HepG2 (cell line): ENCODE data around the gene STYX. TPM values are rescaled to one million over a fixed set of nuclear protein-coding genes. Genes with fewer than 3 reads are reported as not detected.

ENCODE experiments used
- DR1 ChIP-seq: sonication (generic); formaldehyde crosslinking; IDR thresholded peaks from 2 replicates; pipeline ENCODE4 v1.8.0; 2021; ENCODE audit warnings: mild to moderate bottlenecking, missing genetic modification reagents, inconsistent platforms
- EHMT2 ChIP-seq: fragments of 200-600 bp; sonication (generic); IDR thresholded peaks from 2 replicates; pipeline ENCODE4 v1.7.0; 2017; ENCODE audit warnings: antibody characterized with exemption, low read depth, low read length, borderline replicate concordance
- ETV5 ChIP-seq: IDR thresholded peaks from 2 replicates; pipeline ENCODE4 v1.6.1; 2018; ENCODE audit warnings: missing biosample characterization, missing genetic modification reagents, inconsistent platforms, borderline replicate concordance
- HNF1A ChIP-seq, 2 experiments: sonication (generic) in 1 of 2; formaldehyde crosslinking in 1 of 2; IDR thresholded peaks; 2 replicates each; pipeline versions ENCODE4 v1.4.0 to v1.6.1; 2016 to 2020; ENCODE audit warnings: borderline replicate concordance in 1 of 2, low read depth in 1 of 2, mild to moderate bottlenecking in 1 of 2, missing genetic modification reagents in 1 of 2
- HNRNPUL1 ChIP-seq: fragments of 200-400 bp; formaldehyde crosslinking; IDR thresholded peaks from 2 replicates; pipeline ENCODE4 v1.6.1; 2017; ENCODE audit warnings: low read depth, mild to moderate bottlenecking, low read length, moderate library complexity
- JDP2 ChIP-seq: sonication (generic); formaldehyde crosslinking; IDR thresholded peaks from 2 replicates; pipeline ENCODE4 v1.8.1; 2022; ENCODE audit warnings: missing genetic modification reagents, borderline replicate concordance
- KAT7 ChIP-seq: IDR thresholded peaks from 2 replicates; pipeline ENCODE4 v1.6.1; 2018; ENCODE audit warnings: borderline replicate concordance, missing compliant biosample characterization
- MLLT10 ChIP-seq: sonication (generic); formaldehyde crosslinking; IDR thresholded peaks from 2 replicates; pipeline ENCODE4 v1.4.0; 2020; ENCODE audit warnings: missing genetic modification reagents
- NFYC ChIP-seq: IDR thresholded peaks from 2 replicates; pipeline ENCODE4 v1.6.1; 2016; ENCODE audit warnings: missing genetic modification reagents, missing compliant biosample characterization
- PCBP2 ChIP-seq: fragments of 200-400 bp; formaldehyde crosslinking; optimal IDR thresholded peaks from 2 replicates; pipeline ENCODE3; 2018; ENCODE audit warnings: low read length, low read depth; ENCODE audit not compliant: poor library complexity, severe bottlenecking
- PITX1 ChIP-seq: sonication (generic); formaldehyde crosslinking; IDR thresholded peaks from 2 replicates; pipeline ENCODE4 v1.5.1; 2020; ENCODE audit warnings: mild to moderate bottlenecking, missing genetic modification reagents
- RNF2 ChIP-seq: fragments of 450-650 bp; conservative IDR thresholded peaks from 2 replicates; pipeline ENCODE4 v1.6.1; 2016; ENCODE audit warnings: low read depth
- SNRNP70 ChIP-seq: fragments of 200-400 bp; formaldehyde crosslinking; IDR thresholded peaks from 2 replicates; pipeline ENCODE4 v1.6.1; 2017; ENCODE audit warnings: mild to moderate bottlenecking, low read depth, low read length, moderate library complexity
- YEATS2 ChIP-seq: sonication (generic); formaldehyde crosslinking; IDR thresholded peaks from 2 replicates; pipeline ENCODE4 v1.4.0; 2020; ENCODE audit warnings: missing genetic modification reagents, borderline replicate concordance
- ZFP36L2 ChIP-seq: sonication (generic); formaldehyde crosslinking; IDR thresholded peaks from 2 replicates; pipeline ENCODE4 v1.4.0; 2020; ENCODE audit warnings: missing genetic modification reagents
- ZNF138 ChIP-seq: sonication (generic); formaldehyde crosslinking; IDR thresholded peaks from 2 replicates; pipeline ENCODE4 v1.5.0; 2020; ENCODE audit warnings: mild to moderate bottlenecking, low read depth, missing genetic modification reagents
- ZNF34 ChIP-seq: sonication (generic); formaldehyde crosslinking; IDR thresholded peaks from 2 replicates; pipeline ENCODE4 v1.4.0; 2020; ENCODE audit warnings: mild to moderate bottlenecking, missing genetic modification reagents, borderline replicate concordance
- ZSCAN25 ChIP-seq: sonication (generic); formaldehyde crosslinking; IDR thresholded peaks from 2 replicates; pipeline ENCODE4 v1.8.0; 2022; ENCODE audit warnings: mild to moderate bottlenecking, missing genetic modification reagents
- ZZZ3 ChIP-seq: sonication (generic); formaldehyde crosslinking; IDR thresholded peaks from 2 replicates; pipeline ENCODE4 v1.4.0; 2020; ENCODE audit warnings: missing genetic modification reagents, mild to moderate bottlenecking, borderline replicate concordance
- polyA plus RNA-seq, 8 experiments: library from polyadenylated mRNA; depleted of rRNA in 3 of 8; stranded (reverse) in 7 of 8; unstranded in 1 of 8; fragments of >200 nt; fragmentation: Illumina TruSeq in 4 of 8; extraction: Trizol in 4 of 8; gene quantifications; 2 replicates each; pipeline versions ENCODE4 v1.2.1 to v1.2.3, GENCODE V29; 2011 to 2016; ENCODE audit warnings: low read depth in 4 of 8, missing spikeins in 1 of 8, mixed read lengths in 1 of 8; ENCODE audit not compliant: insufficient read depth in 1 of 8
- total RNA-seq, 5 experiments: library from RNA; depleted of rRNA; stranded (reverse); fragments of >200 nt; fragmentation: Illumina TruSeq; extraction: Trizol; gene quantifications; 2 replicates each; pipeline ENCODE4 v1.2.3, GENCODE V29; 2016; ENCODE audit warnings: low read depth in 1 of 5
- TF ChIP-seq, protein P1 (sequence below): sonication (generic); formaldehyde crosslinking; IDR thresholded peaks from 2 replicates; pipeline ENCODE4 v1.4.0; 2020; ENCODE audit warnings: missing genetic modification reagents; ENCODE audit errors: not compliant biosample characterization
- TF ChIP-seq, protein P2 (sequence below): sonication (generic); formaldehyde crosslinking; IDR thresholded peaks from 2 replicates; pipeline ENCODE4 v1.8.0; 2022; ENCODE audit warnings: missing genetic modification reagents, mild to moderate bottlenecking, borderline replicate concordance
- TF ChIP-seq, protein P3 (sequence below): IDR thresholded peaks from 2 replicates; pipeline ENCODE4 v1.6.1; 2016; ENCODE audit warnings: missing genetic modification reagents, missing compliant biosample characterization

The STYX gene
- total and polyA plus RNA-seq, 2 of the 13 experiments (the other 11 are each of a cell fraction or from before 2014, with no cell fraction given), result 6.6 to 10.9 TPM

- TF ChIP-seq, protein P1, sequence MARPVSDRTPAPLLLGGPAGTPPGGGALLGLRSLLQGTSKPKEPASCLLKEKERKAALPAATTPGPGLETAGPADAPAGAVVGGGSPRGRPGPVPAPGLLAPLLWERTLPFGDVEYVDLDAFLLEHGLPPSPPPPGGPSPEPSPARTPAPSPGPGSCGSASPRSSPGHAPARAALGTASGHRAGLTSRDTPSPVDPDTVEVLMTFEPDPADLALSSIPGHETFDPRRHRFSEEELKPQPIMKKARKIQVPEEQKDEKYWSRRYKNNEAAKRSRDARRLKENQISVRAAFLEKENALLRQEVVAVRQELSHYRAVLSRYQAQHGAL (CRISPR knock-in tag), result no peak
- TF ChIP-seq PITX1, result peak; percentile 97
- TF ChIP-seq ZNF138 (CRISPR knock-in tag), result no peak; the same call in none of the 2 replicates
- TF ChIP-seq NFYC, result no peak
- peak; percentile 56; the same call in 1 of the 2 replicates for TF ChIP-seq DR1
- TF ChIP-seq ZFP36L2 (CRISPR knock-in tag), result peak; percentile 42; the same call in 1 of the 2 replicates
- TF ChIP-seq HNRNPUL1, result peak; percentile 78; the same call in 1 of the 2 replicates
- TF ChIP-seq KAT7, result peak; percentile 66
- TF ChIP-seq, protein P2, sequence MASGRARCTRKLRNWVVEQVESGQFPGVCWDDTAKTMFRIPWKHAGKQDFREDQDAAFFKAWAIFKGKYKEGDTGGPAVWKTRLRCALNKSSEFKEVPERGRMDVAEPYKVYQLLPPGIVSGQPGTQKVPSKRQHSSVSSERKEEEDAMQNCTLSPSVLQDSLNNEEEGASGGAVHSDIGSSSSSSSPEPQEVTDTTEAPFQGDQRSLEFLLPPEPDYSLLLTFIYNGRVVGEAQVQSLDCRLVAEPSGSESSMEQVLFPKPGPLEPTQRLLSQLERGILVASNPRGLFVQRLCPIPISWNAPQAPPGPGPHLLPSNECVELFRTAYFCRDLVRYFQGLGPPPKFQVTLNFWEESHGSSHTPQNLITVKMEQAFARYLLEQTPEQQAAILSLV (CRISPR knock-in tag), result peak; percentile 77
- no peak; the same call in 1 of the 2 replicates for TF ChIP-seq YEATS2
- no peak for TF ChIP-seq SNRNP70
- peak; percentile 66; the same call in 1 of the 2 replicates for TF ChIP-seq ETV5
- TF ChIP-seq ZSCAN25, result 0 out of 2 replicates have a peak, but pooled peaks have one; percentile 44
- TF ChIP-seq MLLT10 (CRISPR knock-in tag), result no peak
- TF ChIP-seq ZNF34 (CRISPR knock-in tag), result peak; percentile 10; the same call in 1 of the 2 replicates
- peak; percentile 94 for TF ChIP-seq RNF2
- no peak for TF ChIP-seq JDP2 (CRISPR knock-in tag)
- no peak for TF ChIP-seq PCBP2
- TF ChIP-seq ZZZ3 (CRISPR knock-in tag), result 0 out of 2 replicates have a peak, but pooled peaks have one; percentile 79
- TF ChIP-seq HNF1A (IDR thresholded peaks at IDR 0.05; ENCODE audit: low read depth), result no peak
- peak; percentile 68; the same call in 1 of the 2 replicates for TF ChIP-seq HNF1A (CRISPR knock-in tag; IDR thresholded peaks at IDR 0.05; ENCODE audit: borderline replicate concordance)
- TF ChIP-seq EHMT2, result no peak
- TF ChIP-seq, protein P3, sequence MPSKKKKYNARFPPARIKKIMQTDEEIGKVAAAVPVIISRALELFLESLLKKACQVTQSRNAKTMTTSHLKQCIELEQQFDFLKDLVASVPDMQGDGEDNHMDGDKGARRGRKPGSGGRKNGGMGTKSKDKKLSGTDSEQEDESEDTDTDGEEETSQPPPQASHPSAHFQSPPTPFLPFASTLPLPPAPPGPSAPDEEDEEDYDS (CRISPR knock-in tag), result no peak; the same call in 1 of the 2 replicates
Measured at GRCh38 chr14:52791223-52792096, 61.5 kb downstream of the STYX start, which contains the start of gene GNPNAT1 (continued).
